Measurements from ENCODE around the gene OR6C68. TPM values are rescaled to one million over a fixed set of nuclear protein-coding genes. Genes with fewer than 3 reads are reported as not detected.

The OR6C68 gene
- total and polyA plus RNA-seq, 4 donors = not detected

- no peak for DNase-seq (ENCODE audit: low spot score)
- no peak overlapping the region for H3K27ac ChIP-seq (ENCODE audit: low read depth in 1 of 2, low read length in 2 of 2)
- no peaks in the 10 kb centered on the region for H3K4me1 ChIP-seq (ENCODE audit: control insufficient read depth in 4 of 4, insufficient read depth in 4 of 4, low read length in 3 of 4)
- H3K4me3 ChIP-seq (ENCODE audit: low read depth in 1 of 3, low read length in 3 of 3) = no peak overlapping the region
- H3K9ac ChIP-seq (ENCODE audit: low read depth in 1 of 2, low read length in 2 of 2) = no peak overlapping the region
- TF ChIP-seq RAD21 (IDR thresholded peaks at IDR 0.05) (no peak), JUND (IDR thresholded peaks at IDR 0.05) (no peak), ATF3 (IDR thresholded peaks at IDR 0.05) (no peak), REST (IDR thresholded peaks at IDR 0.05) (no peak), HNF4G (IDR thresholded peaks at IDR 0.05) (no peak), RXRA (IDR thresholded peaks at IDR 0.05) (no peak), MAX (IDR thresholded peaks at IDR 0.05) (no peak), EGR1 (IDR thresholded peaks at IDR 0.05; ENCODE audit: low read depth in 2 of 2) (no peak), YY1 (IDR thresholded peaks at IDR 0.05) (no peak), ZBTB33 (IDR thresholded peaks at IDR 0.05) (no peak), GABPA (IDR thresholded peaks at IDR 0.05 in 1 of 2, conservative IDR thresholded peaks at IDR 0.05 in 1 of 2) (no peak), FOXA1 (IDR thresholded peaks at IDR 0.05) (no peak), HNF4A (conservative IDR thresholded peaks at IDR 0.05) (no peak), SP1 (IDR thresholded peaks at IDR 0.05) (no peak), TAF1 (conservative IDR thresholded peaks at IDR 0.05) (no peak), CTCF (IDR thresholded peaks at IDR 0.05; ENCODE audit: low read depth, low read length, missing input control) (no peak), NR2F2 (IDR thresholded peaks at IDR 0.05) (no peak)
- H3K27me3 ChIP-seq (ENCODE audit: control insufficient read depth in 4 of 4, insufficient read depth in 4 of 4, low read length in 3 of 4) = peaks cover 0 to 3% (median 0%) of the 10 kb centered on the region in 4 donors
- WGBS = 94% methylated on average over 1 of the region's 1 CpG
- peaks cover 0 to 3% (median under 1%) of the 10 kb centered on the region in 4 donors for H3K9me3 ChIP-seq (ENCODE audit: control insufficient read depth in 4 of 4, low read length in 3 of 4)
- no peaks in the 10 kb centered on the region for H3K36me3 ChIP-seq (ENCODE audit: control insufficient read depth in 4 of 4, insufficient read depth in 3 of 4, low read depth in 1 of 4, low read length in 3 of 4)
Measured at GRCh38 chr12:55445357-55445756, 46.8 kb upstream of the OR6C68 start.

All from liver (tissue), 9 donors.